Measurements from ENCODE around the gene AHCYL1. TPM values are rescaled to one million over a fixed set of nuclear protein-coding genes. Genes with fewer than 3 reads are reported as not detected.

AHCYL1 gene
- total and polyA plus RNA-seq, 10 of the 15 experiments (the other 5 are each of a cell fraction or from before 2014, with no cell fraction given), result 24.7 to 73.6 (median 46.8) TPM

DNA sequence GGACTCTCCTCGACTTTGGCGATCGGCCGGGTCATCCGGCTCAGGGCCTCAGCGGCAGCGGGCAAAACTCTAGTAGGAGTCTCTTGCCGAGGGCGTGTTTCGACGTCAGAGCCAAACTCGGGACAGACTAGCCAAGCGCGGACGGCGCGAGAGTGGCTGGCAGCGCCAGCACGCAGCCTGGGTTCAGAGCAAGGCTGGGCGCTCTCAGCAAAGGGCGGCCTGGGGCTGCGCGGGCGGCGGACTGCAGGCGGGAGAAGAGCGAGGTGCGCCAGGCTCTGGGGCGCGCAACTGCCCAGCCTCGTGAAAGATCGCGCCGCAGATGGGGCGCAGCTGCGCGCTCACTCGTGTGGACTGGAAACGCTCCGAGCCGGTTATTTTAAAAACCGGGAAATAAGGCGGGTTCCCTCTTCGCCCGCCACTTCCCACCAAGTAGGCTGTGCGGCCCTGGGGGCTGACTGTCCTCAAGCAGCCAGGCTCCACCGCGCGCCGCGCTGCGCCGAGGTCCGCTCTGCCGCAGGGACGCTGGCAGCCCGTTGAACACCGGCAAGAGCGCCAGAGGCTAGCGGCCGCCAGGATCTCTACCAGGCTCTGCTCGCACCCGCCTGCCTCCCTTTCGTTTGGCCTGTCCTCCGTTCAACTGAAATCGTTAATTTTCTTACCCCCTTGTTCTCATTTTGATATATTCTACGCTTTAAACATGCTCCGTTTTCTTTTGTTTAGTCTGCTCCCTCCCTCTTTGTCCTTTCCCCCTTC, 83.5 kb downstream of the AHCYL1 start:
- WGBS (ENCODE audit: insufficient coverage, insufficient replicate concordance, low lambda C conversion rate, missing lambda C conversion rate), result 45% methylated on average over 66 of the region's 68 CpGs
- no peak overlapping the region for H3K4me3 ChIP-seq
- H3K9ac ChIP-seq (ENCODE audit: control insufficient read depth, insufficient read depth, low read length), result no peak overlapping the region
- SMC1A ChIA-PET (ENCODE audit: uncharacterized antibody, unreplicated experiment), result no interaction called here
- CTCF ChIA-PET, result no interaction called here
- in situ Hi-C loops (cut with MboI), result no loop called here
- BruUV-seq (replicated peaks), result no TSS peak
- no peak overlapping the region for H3K27ac ChIP-seq (ENCODE audit: control insufficient read depth, insufficient read depth)
- intact Hi-C loops (cut with micrococcal nuclease; ENCODE audit: unreplicated experiment), result no loop called here
- FAIRE-seq (no peak), DNase-seq (ENCODE audit: low read depth, low spot score) (no peak), ATAC-seq (peak; percentile 21; the same call in 1 of the 3 replicates)
- TF ChIP-seq HDAC6 (IDR thresholded peaks at IDR 0.05; ENCODE audit: unreplicated experiment), result peak; percentile 65
- TF ChIP-seq IRF5 (IDR thresholded peaks at IDR 0.05; ENCODE audit: borderline replicate concordance), result no peak
- no peak for TF ChIP-seq NFXL1 (IDR thresholded peaks at IDR 0.05; ENCODE audit: borderline replicate concordance)
- no peak for TF ChIP-seq KAT2A (conservative IDR thresholded peaks at IDR 0.05; ENCODE audit: control insufficient read depth, low read depth, low read length)
- peak; percentile 87 for TF ChIP-seq SUZ12 (IDR thresholded peaks at IDR 0.05; ENCODE audit: unreplicated experiment)
- peak overlapping the region; percentile 59; the same call in 1 of the 2 replicates for H3K4me2 ChIP-seq (ENCODE audit: control insufficient read depth, insufficient read depth)
- H3K36me3 ChIP-seq (ENCODE audit: control insufficient read depth in 2 of 2, insufficient read depth in 2 of 2, low read length in 1 of 2), result no peaks in the 10 kb centered on the region
- H3K79me2 ChIP-seq (ENCODE audit: control insufficient read depth, insufficient read depth, low read length), result no peaks in the 10 kb centered on the region
- no peaks in the 10 kb centered on the region for H3K9me3 ChIP-seq (replicated peaks; ENCODE audit: control insufficient read depth, insufficient read depth, low read length)
- POLR2A ChIA-PET, result no interaction called here
- RAD21 ChIA-PET (ENCODE audit: unreplicated experiment), result no interaction called here
- H4K20me1 ChIP-seq (ENCODE audit: control insufficient read depth, insufficient read depth), result peaks cover 7% of the 10 kb centered on the region
- H3K27me3 ChIP-seq (replicated peaks in 1 of 2; ENCODE audit: control insufficient read depth in 2 of 2, insufficient read depth in 2 of 2, low read length in 1 of 2), result peaks cover 28 to 36% of the 10 kb centered on the region in 2 experiments
- no peaks in the 10 kb centered on the region for H3K4me1 ChIP-seq (ENCODE audit: control insufficient read depth, insufficient read depth, low read length)
- H2AFZ ChIP-seq (ENCODE audit: control insufficient read depth, low read depth, low read length), result no peak overlapping the region

All from GM12878 (cell line).